ENCODE data around the gene FMNL1.

The FMNL1 gene

GRCh38 chr17:45244725-45245656, 23.3 kb downstream of the FMNL1 start:
- H3K36me3 ChIP-seq: no peaks in the 10 kb centered on the region
- no peak for TF ChIP-seq CTCF (IDR thresholded peaks at IDR 0.05; ENCODE audit: low read depth, low read length)
- H3K9me3 ChIP-seq: no peaks in the 10 kb centered on the region
- H3K27me3 ChIP-seq: no peaks in the 10 kb centered on the region
- no peak for DNase-seq
- H3K4me3 ChIP-seq (ENCODE audit: low read depth, low read length): no peak overlapping the region
- peaks cover 4% of the 10 kb centered on the region; the same call in 1 of the 2 replicates for H3K4me1 ChIP-seq

GRCh38 chr17:45246338-45246737, 24.7 kb downstream of the FMNL1 start:
- Histone ChIP-seq H3K4me3 (ENCODE audit: low read depth, low read length) (peak overlapping the region; percentile 74), H3K27me3 (no peaks in the 10 kb centered on the region), H3K9me3 (no peaks in the 10 kb centered on the region), H3K4me1 (peaks cover 4% of the 10 kb centered on the region; the same call in 1 of the 2 replicates), H3K36me3 (no peaks in the 10 kb centered on the region)
- DNase-seq: no peak
- no peak for TF ChIP-seq CTCF (IDR thresholded peaks at IDR 0.05; ENCODE audit: low read depth, low read length)

- Histone ChIP-seq H3K9me3 (no peaks in the 10 kb centered on the region), H3K4me3 (ENCODE audit: low read depth, low read length) (peak overlapping the region; percentile 74), H3K36me3 (no peaks in the 10 kb centered on the region), H3K4me1 (peaks cover 4% of the 10 kb centered on the region; the same call in 1 of the 2 replicates), H3K27me3 (no peaks in the 10 kb centered on the region)
- peak; percentile 67 for TF ChIP-seq CTCF (IDR thresholded peaks at IDR 0.05; ENCODE audit: low read depth, low read length)
- peak; percentile 76 for DNase-seq
Observed at GRCh38 chr17:45246861-45247428, 25.3 kb downstream of the FMNL1 start.

GRCh38 chr17:45247429-45248131, 25.9 kb downstream of the FMNL1 start:
- TF ChIP-seq CTCF (IDR thresholded peaks at IDR 0.05; ENCODE audit: low read depth, low read length): no peak

GRCh38 chr17:45248132-45248957, 26.7 kb downstream of the FMNL1 start:
- TF ChIP-seq CTCF (IDR thresholded peaks at IDR 0.05; ENCODE audit: low read depth, low read length): no peak
- H3K4me3 ChIP-seq (ENCODE audit: low read depth, low read length): peak overlapping the region; percentile 74
- no peaks in the 10 kb centered on the region for H3K36me3 ChIP-seq
- no peak for DNase-seq
- peaks cover 4% of the 10 kb centered on the region; the same call in 1 of the 2 replicates for H3K4me1 ChIP-seq
- H3K9me3 ChIP-seq: no peaks in the 10 kb centered on the region
- H3K27me3 ChIP-seq: no peaks in the 10 kb centered on the region

More at GRCh38 chr17:45247429-45248131, 25.9 kb downstream of the FMNL1 start:
- no peaks in the 10 kb centered on the region for H3K9me3 ChIP-seq
- no peaks in the 10 kb centered on the region for H3K27me3 ChIP-seq
- peaks cover 4% of the 10 kb centered on the region; the same call in 1 of the 2 replicates for H3K4me1 ChIP-seq
- peak overlapping the region; percentile 74 for H3K4me3 ChIP-seq (ENCODE audit: low read depth, low read length)
- DNase-seq: peak; percentile 94
- H3K36me3 ChIP-seq: no peaks in the 10 kb centered on the region
